Pons (tissue), 1 donor: ENCODE data around the gene PRKN.

Experiments used
- DNase-seq: peaks from one replicate; pipeline ENCODE4 v3.0.0-alpha.2; 2016; ENCODE audit warnings: low spot score

Gene PRKN

DNA sequence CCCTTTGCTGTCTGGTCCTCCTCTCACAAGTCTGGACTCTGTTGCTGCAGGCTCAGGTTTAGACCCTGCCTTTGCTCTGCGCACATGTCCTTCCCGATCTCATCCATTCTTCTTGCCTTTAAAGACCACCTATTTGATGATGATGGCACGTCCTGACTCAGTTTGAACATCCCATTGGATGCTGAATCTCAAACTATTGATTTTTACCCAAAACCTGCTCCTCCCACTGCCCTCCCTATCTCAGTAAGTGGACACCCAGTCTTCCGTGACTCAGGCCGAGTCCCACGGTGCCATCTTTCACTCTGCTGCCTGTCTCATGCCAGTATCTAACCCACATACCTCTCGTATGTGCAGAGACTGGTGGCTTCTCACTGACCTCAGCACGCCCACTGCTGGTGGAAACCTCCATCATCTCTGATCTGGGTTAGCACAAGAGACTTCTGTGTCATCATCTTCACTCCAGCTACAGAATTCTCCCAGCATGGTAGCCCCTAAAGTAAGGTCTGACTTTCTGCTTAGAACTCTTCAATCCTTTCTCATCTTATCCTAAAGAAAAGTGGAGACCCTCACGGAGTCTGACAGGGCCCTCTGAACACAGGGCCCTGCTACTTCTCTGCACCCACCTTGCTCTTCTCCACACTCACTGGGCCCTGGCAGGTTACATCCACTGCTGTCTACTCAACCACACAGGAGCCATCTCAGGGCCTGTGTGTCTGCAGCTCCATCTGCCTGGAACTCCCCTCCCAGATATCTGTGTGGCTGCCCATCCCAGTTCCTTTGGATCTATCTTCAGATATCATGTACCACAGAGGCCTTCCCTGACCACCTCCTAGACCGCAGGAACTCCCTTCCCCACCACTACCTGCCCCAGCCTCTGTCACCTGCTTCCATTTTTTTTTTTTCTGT lies 1066.6 kb downstream of the PRKN start:
- no peak for DNase-seq

DNA sequence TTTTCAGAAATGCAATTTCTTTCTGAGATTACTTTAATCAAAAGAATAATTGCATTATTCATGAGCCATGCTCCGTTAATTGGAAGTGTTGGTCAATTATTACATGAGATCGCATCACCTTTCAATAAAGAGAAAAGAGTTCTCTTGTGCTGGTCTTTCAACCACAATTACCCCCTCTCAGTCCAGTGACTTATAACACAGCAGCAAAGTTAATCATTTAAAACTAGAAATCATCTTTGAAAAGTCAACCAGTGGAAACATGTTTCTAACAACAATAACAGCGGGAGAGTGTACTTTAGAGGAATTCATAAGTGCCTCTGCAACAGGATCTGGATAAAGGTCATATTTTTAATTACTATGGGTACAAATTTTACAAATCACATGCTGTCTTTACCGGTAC lies 1069.4 kb downstream of the PRKN start:
- DNase-seq, result no peak

DNA sequence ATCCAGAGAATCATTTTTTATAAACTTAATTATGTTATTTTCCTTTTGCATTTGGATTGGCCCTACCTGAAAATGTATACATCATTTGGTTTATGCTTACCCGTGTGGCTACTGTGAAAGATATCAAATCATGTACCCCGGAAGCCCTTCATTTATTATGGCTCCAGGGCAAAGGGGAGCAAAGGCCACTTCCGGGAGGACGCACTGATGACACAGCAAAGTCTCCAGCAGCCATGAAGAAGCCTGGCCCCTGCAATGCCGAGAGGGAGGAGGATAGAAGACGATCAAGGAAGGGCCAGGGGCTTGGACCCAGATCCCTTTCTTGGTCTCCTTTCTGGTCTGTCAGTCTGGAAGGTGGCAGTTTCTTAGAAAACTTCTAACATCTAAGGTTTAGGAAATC lies 1073.4 kb downstream of the PRKN start:
- no peak for DNase-seq

DNA sequence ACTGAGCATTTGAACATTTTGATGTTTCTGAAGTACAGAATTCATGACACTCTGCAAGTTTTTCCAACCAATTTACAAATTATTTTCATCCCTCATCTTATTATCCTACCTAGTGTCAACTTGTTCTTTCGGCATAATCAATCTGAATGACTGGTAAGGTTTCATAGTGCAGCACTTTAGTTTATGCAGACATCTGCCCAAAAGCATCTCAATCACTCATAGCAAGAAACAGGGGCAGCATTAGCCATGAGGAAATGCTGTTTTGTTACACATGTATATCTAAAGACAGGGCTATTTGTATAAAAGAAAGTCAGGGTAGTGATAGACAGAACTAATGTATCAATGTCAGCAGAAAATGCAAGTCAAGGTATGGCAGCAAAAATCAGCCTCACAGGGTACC lies 1075.6 kb downstream of the PRKN start:
- DNase-seq, result no peak

GRCh38 chr6:161649841-161650240 lies 1077.7 kb downstream of the PRKN start:
- no peak for DNase-seq

DNA sequence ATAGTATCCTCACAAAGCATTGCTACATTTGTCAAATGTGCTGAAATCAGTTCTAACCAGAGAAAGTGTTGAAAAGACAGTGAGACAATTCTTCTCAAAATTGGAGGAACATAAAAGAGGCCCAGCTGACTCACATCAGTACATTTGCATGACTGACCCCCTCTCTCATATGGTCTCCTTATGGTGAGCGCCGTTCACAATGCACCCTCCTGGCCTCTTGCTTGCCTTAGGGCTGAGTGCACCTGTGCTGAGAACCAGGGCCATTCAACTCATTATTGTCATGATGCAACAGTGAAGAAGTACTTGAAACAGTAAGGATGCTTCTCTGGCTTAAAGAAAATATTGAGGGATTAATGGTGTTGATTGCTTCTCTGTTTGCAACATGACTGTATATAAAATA lies 1078.5 kb downstream of the PRKN start:
- DNase-seq, result no peak

DNA sequence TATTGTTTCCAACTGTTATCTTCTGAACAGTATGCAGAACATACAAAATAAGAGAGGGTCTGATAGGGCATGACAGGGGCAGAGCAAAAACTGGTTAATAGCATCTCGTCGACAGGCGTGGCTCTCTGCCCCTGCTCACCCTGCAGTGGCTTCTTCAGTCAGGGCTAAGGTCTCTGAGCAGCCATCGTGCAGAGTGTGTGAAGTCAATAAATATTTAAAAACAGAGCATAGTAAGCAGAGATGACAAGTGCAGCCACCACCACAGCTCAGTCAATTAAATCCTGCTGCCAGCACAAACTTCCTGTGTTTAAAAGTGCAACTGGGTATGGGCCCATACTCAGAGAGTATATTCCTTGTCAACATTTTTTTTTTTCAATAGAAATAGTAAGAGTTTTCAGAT lies 1080.3 kb downstream of the PRKN start:
- DNase-seq, result no peak

DNA sequence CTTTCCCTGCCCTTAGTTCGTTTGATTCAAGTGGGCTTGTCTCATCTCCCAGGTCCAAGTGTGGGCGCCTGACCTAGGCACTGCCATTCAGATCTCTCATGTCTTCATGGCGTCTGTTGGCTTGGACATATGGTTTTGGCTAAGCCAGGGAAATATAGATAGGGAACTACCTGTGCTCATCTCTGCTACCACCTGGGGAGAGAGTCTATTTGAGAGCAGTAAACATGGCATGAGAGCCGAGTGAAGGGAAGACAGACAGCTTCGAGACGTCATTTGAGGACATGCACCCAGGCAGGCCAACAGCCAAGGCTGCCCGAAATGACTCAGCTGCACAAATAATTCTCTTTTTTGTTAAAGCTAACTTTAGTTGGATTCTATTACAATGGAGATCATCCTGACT lies 1083.0 kb downstream of the PRKN start:
- no peak for DNase-seq

DNA sequence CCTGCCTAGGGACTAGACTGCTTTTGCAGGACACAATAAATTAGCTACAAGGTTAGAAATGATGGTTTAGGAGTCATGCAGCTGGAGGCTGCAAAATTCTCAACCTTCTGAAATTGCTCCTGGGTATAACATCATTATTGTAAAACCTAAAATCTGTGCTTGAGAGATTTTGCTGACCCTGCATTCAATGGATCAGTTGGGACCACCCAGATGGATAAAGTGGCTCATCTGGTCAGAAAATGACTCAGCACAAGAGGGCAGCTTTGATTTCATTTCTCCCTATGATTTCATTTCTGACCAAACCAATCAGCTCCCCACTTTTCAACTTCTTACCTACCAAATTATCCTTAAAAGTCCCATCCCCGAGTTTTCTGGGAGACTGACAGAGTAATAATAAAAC lies 1086.4 kb downstream of the PRKN start:
- DNase-seq, result no peak

DNA sequence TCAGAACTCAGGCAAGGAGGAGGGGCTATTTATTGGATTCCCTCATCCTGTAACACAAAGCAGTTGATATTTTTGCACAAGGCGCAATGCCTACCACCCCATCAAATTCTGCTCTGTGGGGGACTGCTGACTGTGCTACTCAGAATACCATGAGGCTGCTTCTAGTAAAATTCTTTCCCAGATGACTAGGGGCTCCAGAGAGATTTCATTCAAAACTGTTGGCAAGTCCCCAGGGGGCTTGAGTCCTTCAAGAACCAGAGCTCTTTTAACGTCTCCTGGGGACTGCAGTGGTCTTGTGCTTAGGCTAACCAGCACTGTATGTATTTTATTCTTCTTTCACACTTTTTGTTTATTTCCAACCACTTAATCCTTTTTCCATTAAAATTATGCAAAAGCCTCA lies 1087.8 kb downstream of the PRKN start:
- peak; percentile 31 for DNase-seq

- no peak for DNase-seq
Observed at GRCh38 chr6:161637658-161638057, 1089.9 kb downstream of the PRKN start.

DNA sequence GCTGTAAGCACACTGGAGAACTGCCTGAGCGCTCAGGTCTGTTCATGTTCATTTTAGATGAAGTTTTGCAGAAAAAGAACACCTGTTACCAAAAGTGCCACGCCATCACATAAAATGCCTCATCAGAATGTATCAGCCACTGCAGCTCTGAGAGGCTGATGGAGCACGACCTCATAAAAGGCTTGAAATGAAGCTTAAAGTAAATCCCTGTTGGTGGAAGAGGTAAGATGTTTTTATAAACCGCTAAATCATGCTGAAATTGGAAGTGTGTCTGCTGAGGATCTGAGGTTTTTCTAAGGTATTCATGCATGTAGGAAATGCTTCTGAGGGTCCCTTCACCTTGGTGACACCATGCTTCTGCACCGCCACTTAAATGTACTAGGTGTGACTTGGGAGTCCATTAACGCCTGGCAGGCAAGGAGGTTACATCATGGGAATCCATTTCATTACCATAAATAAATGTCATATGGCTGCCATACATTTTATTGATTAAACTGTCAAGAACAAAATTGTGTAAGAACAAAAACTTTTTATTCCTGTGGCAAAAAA lies 1090.6 kb downstream of the PRKN start:
- DNase-seq, result no peak

- no peak for DNase-seq
Observed at GRCh38 chr6:161635975-161636374, 1091.6 kb downstream of the PRKN start.

DNA sequence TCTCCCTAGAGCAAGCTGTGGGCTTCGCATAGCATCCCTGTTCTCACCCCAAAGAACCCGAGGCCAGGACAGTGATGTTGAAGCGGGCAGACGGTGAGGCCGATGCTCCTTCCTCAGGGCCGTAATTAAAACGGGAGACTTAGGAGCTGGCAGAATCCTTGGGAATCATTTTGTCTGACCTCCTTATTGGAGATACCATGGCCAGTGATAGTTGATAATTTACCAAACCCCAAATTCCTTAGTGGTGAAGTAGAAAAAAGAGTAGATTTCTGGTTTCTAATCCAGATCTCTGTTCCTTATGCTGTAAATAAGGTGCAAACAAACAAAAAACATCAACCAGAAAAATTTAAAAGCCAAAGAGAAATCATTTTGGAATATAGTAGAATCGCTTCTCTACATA lies 1092.7 kb downstream of the PRKN start:
- no peak for DNase-seq

DNA sequence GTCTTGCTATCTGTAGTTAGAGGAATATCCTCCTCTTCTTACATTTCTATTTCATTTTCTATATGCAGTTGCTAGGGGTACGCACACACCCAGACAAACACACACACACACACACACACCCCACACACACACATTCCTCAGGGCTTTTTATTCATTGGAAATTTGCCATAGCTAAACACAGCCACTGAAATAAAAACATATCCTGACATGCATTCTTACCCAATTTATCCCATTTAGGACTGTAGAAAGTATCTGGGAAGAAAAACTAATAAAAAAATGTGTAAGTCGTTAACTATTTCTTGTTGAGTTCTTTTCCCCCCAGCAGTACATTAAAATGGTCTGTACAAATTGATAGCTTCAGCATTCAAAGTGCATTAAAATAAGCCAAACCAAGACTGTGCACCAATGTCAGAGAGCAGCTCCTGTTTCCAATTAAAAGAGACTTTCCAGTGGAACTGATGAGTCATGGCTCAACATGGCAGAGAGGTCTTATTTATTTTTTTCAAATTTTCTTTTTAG lies 1095.8 kb downstream of the PRKN start:
- DNase-seq, result no peak

DNA sequence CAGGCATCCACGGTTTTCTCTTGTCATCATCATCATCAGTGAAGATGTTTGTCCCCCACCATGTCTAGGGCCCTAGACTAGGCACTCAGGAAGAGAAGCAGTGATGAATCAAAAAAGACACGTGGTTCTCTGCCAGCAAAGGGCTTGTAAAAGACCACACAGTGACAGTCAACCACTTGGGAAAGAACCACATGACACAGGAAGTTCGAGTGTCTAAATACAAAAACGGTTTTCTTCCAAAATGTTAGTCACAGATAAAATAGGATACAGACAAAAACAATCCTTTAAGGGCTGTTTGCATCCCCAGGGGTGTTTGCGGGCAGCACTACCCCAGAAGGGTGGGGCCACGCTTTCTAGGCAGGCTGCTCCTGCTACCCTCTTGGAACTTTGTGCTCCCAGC lies 1096.9 kb downstream of the PRKN start:
- DNase-seq, result no peak

GRCh38 chr6:161626132-161626676 lies 1101.4 kb downstream of the PRKN start:
- no peak for DNase-seq

DNA sequence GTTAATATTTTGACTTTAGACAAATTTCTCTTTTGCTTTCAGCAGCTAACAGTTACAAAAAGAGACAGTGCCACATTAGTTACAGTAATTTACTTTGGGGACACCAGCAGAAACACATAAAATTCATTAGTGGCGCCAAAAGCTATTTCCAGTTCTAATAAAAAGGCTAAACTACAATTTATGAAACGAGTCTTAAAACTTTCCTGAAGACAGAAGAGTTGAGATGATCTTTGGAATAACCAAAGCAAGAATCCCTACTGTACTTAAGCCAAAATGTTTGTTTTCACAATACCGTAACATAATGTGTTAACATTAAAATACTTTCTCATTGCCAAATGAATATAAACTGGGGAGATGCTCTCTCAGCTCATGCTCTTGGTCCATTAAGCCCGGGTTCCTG lies 1103.5 kb downstream of the PRKN start:
- no peak for DNase-seq

GRCh38 chr6:161622779-161623178 lies 1104.8 kb downstream of the PRKN start:
- DNase-seq, result no peak

- peak; percentile 89 for DNase-seq
Observed at GRCh38 chr6:161618831-161619454, 1108.6 kb downstream of the PRKN start.

DNA sequence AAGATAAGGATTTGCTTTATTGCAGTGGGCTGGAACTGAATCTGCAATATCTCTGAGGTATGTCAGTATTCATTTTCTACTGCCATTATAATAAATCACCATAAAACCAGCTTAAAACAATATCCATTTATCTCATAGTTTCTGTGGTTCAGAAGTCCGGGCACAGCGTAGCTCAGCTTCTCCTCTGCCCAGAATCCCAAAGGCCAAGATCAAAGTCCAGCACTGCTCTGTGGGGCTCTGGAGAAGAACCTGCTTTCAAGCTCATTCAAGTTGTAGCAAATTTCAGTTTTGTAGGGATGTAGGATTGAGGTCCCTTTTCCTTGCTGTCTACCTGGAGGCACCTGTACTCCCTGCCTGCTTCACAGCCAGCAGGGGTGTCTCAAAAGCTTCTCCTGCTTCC lies 1113.9 kb downstream of the PRKN start:
- no peak for DNase-seq

- DNase-seq, result no peak
Observed at GRCh38 chr6:161608771-161609170, 1118.8 kb downstream of the PRKN start.
